DMS79 treated with DMSO at 0.1 percent for 48 hours (cell line): ENCODE results near the gene ORM2.

Source experiments
- DNase-seq: peaks from one replicate; lab custom pipeline; 2025; lab: John Stamatoyannopoulos, UW

The ORM2 gene

GRCh38 chr9:114349713-114350480 is 20.2 kb downstream of the ORM2 start:
- no peak for DNase-seq

- DNase-seq = no peak
These were observed 21.1 kb downstream of the ORM2 start for GRCh38 chr9:114350636-114351401.

- DNase-seq = no peak
These were observed 22.3 kb downstream of the ORM2 start for GRCh38 chr9:114351932-114352331.

- DNase-seq = no peak
These were observed 26.2 kb downstream of the ORM2 start for GRCh38 chr9:114355821-114356220.

GRCh38 chr9:114356792-114357191 is 27.1 kb downstream of the ORM2 start:
- no peak for DNase-seq

GRCh38 chr9:114357360-114357759 is 27.7 kb downstream of the ORM2 start:
- DNase-seq = no peak

- no peak for DNase-seq
These were observed 28.3 kb downstream of the ORM2 start for GRCh38 chr9:114357911-114358328.

GRCh38 chr9:114359801-114360200 is 30.1 kb downstream of the ORM2 start:
- DNase-seq = no peak

- DNase-seq = no peak
These were observed 31.9 kb downstream of the ORM2 start for GRCh38 chr9:114361542-114361941.

GRCh38 chr9:114362394-114362793 is 32.7 kb downstream of the ORM2 start:
- no peak for DNase-seq

GRCh38 chr9:114363424-114363823 is 33.8 kb downstream of the ORM2 start:
- DNase-seq = no peak

GRCh38 chr9:114364134-114365041 is 34.7 kb downstream of the ORM2 start:
- no peak for DNase-seq

GRCh38 chr9:114365194-114365593 is 35.5 kb downstream of the ORM2 start:
- no peak for DNase-seq

- DNase-seq = peak; percentile 25
These were observed 36.9 kb downstream of the ORM2 start for GRCh38 chr9:114366334-114367128.

- no peak for DNase-seq
These were observed 37.7 kb downstream of the ORM2 start for GRCh38 chr9:114367366-114367765.

- DNase-seq = no peak
These were observed 38.3 kb downstream of the ORM2 start for GRCh38 chr9:114367772-114368569.

GRCh38 chr9:114369216-114370130 is 39.8 kb downstream of the ORM2 start:
- no peak for DNase-seq

- DNase-seq = no peak
These were observed 40.7 kb downstream of the ORM2 start for GRCh38 chr9:114370251-114370967.

- DNase-seq = no peak
These were observed 41.3 kb downstream of the ORM2 start for GRCh38 chr9:114370968-114371320.
